ENCODE measurements around the gene SPI1.

Gene SPI1

GRCh38 chr11:47415949-47416472, 37.7 kb upstream of the SPI1 start:
- DNase-seq (ENCODE audit: low spot score) = peak; percentile 92
- ChIA-PET POLR2A (ENCODE audit: low non-redundant PET) (no interaction called here), CTCF (interaction anchor here (0.5 kb wide), 1 partner anchor 259 kb away, joined by 3 read pairs; no protein-coding TSS in a partner anchor)
- TF ChIP-seq CTCF (conservative IDR thresholded peaks at IDR 0.05; ENCODE audit: low read depth) = no peak
- H3K27ac ChIP-seq = peak overlapping the region; percentile 97

- no peak for TF ChIP-seq CTCF (conservative IDR thresholded peaks at IDR 0.05; ENCODE audit: low read depth)
- H3K27ac ChIP-seq = peak overlapping the region; percentile 97
- ChIA-PET POLR2A (ENCODE audit: low non-redundant PET) (no interaction called here), CTCF (no interaction called here)
- DNase-seq (ENCODE audit: low spot score) = no peak
These were observed 36.9 kb upstream of the SPI1 start for GRCh38 chr11:47415091-47415854.

- TF ChIP-seq CTCF (conservative IDR thresholded peaks at IDR 0.05; ENCODE audit: low read depth) = no peak
- ChIA-PET CTCF (interaction anchor here (0.6 kb wide), 1 partner anchor 23 kb away, joined by 3 read pairs; no protein-coding TSS in a partner anchor), POLR2A (ENCODE audit: low non-redundant PET) (no interaction called here)
- DNase-seq (ENCODE audit: low spot score) = no peak
- peak overlapping the region; percentile 97 for H3K27ac ChIP-seq
These were observed 36.3 kb upstream of the SPI1 start for GRCh38 chr11:47414685-47415070.

- TF ChIP-seq CTCF (conservative IDR thresholded peaks at IDR 0.05; ENCODE audit: low read depth) = no peak
- POLR2A ChIA-PET (ENCODE audit: low non-redundant PET) = no interaction called here
- DNase-seq (ENCODE audit: low spot score) = no peak
- CTCF ChIA-PET = interaction anchor here (0.6 kb wide), 1 partner anchor 22 kb away, joined by 3 read pairs; no protein-coding TSS in a partner anchor
- H3K27ac ChIP-seq = peak overlapping the region; percentile 97
These were observed 35.7 kb upstream of the SPI1 start for GRCh38 chr11:47413908-47414684.

GRCh38 chr11:47413351-47413750, 35.0 kb upstream of the SPI1 start:
- H3K27ac ChIP-seq = peak overlapping the region; percentile 97
- TF ChIP-seq CTCF (conservative IDR thresholded peaks at IDR 0.05; ENCODE audit: low read depth) = no peak
- ChIA-PET POLR2A (ENCODE audit: low non-redundant PET) (no interaction called here), CTCF (no interaction called here)
- DNase-seq (ENCODE audit: low spot score) = no peak
